HUDEP-2 (cell line): Measurements from ENCODE around the gene MAP3K7.

Experiments used
- DNase-seq, 76 experiments: peaks; one replicate each; lab custom pipeline; 2025; ENCODE audit not compliant: unreplicated experiment in 76 of 76; lab: John Stamatoyannopoulos, UW

Gene MAP3K7

GRCh38 chr6:90464507-90464906, 122.4 kb downstream of the MAP3K7 start:
- DNase-seq, result peak in 3 of 76 experiments; percentile 9 to 30 (median 16)

DNA sequence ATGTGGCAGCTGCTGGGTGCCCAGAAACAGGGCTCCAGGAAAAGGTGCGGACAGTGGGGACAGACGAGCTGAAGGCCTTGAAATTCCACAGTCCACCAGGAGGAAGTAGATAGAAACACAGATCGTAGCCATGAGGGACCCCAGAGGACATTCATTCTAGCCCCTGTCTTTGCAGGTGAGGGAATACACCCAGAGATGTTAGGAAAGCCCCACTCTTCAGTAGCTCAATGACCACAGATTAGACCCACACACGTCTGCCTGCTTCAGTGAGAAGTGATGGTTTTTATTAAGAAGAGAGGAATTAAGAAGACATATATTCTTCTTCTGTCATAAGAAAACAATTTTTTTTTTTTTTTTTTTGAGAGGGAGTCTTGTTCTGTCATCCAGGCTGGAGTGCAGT, 123.0 kb downstream of the MAP3K7 start:
- DNase-seq, result no peak
